HL-60/S4 treated with phorbol 12-myristate 13-acetate at 8.2 ng/mL for 4 days and 3 days (cell line): ENCODE results near the gene RFT1.
"Not testable (repeated sequence)": the region's sequence is repeated elsewhere in the genome, so short reads cannot be mapped to it uniquely, and the experiment has no call there.

Source experiments
- in situ Hi-C: fragments of 300-500 bp; cut with MboI; formaldehyde crosslinking; loops from 2 replicates; pipeline ENCODE4 v1.15.0; 2022; ENCODE audit warnings: low sequenced_read_pairs

Gene RFT1

GRCh38 chr3:53074761-53075742 lies 55.2 kb downstream of the RFT1 start:
- in situ Hi-C loops: loop anchor here (25.0 kb wide), 1 partner anchor 338 kb away; no protein-coding TSS in a partner anchor

GRCh38 chr3:53074366-53074696 lies 55.9 kb downstream of the RFT1 start:
- in situ Hi-C loops: no loop called here

GRCh38 chr3:53073553-53074365 lies 56.5 kb downstream of the RFT1 start:
- in situ Hi-C loops: no loop called here

- in situ Hi-C loops: no loop called here
Observed at GRCh38 chr3:53072653-53073552, 57.3 kb downstream of the RFT1 start.

- in situ Hi-C loops: no loop called here
Observed at GRCh38 chr3:53071882-53072431, 58.3 kb downstream of the RFT1 start.

GRCh38 chr3:53069422-53070068 lies 60.7 kb downstream of the RFT1 start:
- in situ Hi-C loops: no loop called here

- in situ Hi-C loops: no loop called here
Observed at GRCh38 chr3:53068176-53068575, 62.1 kb downstream of the RFT1 start.

GRCh38 chr3:53067567-53067966 lies 62.7 kb downstream of the RFT1 start:
- in situ Hi-C loops: no loop called here

GRCh38 chr3:53065841-53066480 lies 64.3 kb downstream of the RFT1 start:
- in situ Hi-C loops: no loop called here

GRCh38 chr3:53062905-53063304 lies 67.3 kb downstream of the RFT1 start:
- in situ Hi-C loops: no loop called here

GRCh38 chr3:53056442-53056841 lies 73.8 kb downstream of the RFT1 start:
- in situ Hi-C loops: no loop called here

- in situ Hi-C loops: not testable (repeated sequence)
Observed at GRCh38 chr3:53054233-53054632, 76.0 kb downstream of the RFT1 start.

GRCh38 chr3:53051929-53052328 lies 78.3 kb downstream of the RFT1 start:
- in situ Hi-C loops: no loop called here

GRCh38 chr3:53049987-53050386 lies 80.2 kb downstream of the RFT1 start:
- in situ Hi-C loops: no loop called here

- in situ Hi-C loops: no loop called here
Observed at GRCh38 chr3:53046171-53047170, 83.8 kb downstream of the RFT1 start.

- in situ Hi-C loops: no loop called here
Observed at GRCh38 chr3:53045518-53046170, 84.6 kb downstream of the RFT1 start, which contains the start of gene SFMBT1. Gene SFMBT1 (minus strand): TSS chr3:53046073. CDS start chr3:52969128, 76,945 bp downstream.

- in situ Hi-C loops: no loop called here
Observed at GRCh38 chr3:53044711-53045517, 85.3 kb downstream of the RFT1 start.
